CD4-positive, alpha-beta T cell treated with Interleukin-4 for 1 hour (primary cell): ENCODE data around the gene GRM5.

ENCODE experiments used
- DNase-seq, 2 donors: peaks; one replicate each; pipeline ENCODE4 v3.0.0-alpha.2; 2020 to 2022

The GRM5 gene

DNA sequence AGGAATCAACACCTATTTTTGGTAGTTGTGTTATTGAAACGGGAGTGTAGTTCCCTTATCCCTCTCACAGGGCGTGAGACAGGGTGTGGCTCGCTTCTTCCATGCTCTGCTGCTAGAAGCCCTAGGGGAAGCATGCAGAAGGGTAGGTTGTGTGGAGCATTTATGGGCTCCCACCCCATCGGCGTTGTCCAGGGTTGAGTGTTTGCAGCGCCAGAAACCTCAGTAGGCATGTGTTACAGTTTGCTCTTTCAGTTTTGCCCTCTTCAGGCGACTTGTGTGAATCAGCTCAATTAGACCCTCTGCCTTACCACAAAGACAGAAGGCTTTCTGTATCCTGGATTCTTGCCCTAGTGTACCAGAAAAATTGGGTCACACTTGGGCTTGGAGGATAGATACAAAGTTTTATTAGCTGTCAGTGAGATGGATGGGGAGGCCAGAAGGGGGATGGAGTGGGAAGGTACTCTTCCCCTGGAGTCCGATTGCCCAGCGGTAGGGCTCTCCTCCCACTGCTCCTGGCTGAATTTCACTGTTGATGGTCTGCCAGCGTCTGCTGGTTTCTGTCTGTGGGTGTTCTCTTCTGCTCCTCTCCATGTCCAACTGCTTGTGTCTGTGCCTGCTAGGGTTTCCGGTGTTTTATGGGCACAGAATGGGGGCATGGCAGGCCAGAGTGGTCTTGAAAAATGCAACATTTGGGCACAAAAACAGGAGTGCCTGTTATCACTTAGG, 369.9 kb downstream of the GRM5 start:
- DNase-seq: no peak

DNA sequence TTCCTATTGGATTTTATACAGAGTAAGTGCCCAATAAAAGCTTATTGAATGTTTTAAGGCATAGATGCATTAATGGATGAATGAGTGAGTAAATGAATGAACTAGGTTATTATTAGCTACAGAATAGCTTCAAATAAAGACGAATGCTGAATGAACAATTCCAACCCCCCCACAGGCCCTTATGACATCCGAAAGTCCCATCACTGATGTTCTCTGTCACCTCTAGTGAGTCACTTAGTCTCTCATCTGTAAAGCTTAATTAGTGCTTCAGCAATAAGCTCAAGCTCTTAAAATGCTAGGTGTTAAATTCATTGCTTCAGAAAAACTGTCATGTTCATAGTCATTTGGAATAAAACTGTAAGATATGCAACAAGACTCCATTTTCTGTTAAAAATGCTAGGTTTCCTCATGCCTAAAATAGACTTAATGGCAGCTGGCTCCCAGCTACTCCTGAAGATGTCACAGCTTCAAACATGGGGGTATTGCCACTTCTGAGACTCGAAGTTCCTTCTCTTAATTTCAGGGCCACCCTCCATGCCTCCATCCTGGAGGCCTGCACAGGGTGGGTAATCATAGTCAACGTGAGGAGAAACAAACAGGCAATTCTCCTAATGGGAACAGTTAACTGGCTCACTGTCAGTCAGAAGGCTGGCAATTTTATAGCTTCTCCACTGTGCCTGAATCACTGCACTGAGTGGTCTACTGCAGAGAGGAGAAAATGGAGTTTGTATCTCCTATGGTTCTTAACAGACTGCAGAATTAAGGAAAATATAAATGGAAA, 373.3 kb downstream of the GRM5 start:
- DNase-seq: no peak

DNA sequence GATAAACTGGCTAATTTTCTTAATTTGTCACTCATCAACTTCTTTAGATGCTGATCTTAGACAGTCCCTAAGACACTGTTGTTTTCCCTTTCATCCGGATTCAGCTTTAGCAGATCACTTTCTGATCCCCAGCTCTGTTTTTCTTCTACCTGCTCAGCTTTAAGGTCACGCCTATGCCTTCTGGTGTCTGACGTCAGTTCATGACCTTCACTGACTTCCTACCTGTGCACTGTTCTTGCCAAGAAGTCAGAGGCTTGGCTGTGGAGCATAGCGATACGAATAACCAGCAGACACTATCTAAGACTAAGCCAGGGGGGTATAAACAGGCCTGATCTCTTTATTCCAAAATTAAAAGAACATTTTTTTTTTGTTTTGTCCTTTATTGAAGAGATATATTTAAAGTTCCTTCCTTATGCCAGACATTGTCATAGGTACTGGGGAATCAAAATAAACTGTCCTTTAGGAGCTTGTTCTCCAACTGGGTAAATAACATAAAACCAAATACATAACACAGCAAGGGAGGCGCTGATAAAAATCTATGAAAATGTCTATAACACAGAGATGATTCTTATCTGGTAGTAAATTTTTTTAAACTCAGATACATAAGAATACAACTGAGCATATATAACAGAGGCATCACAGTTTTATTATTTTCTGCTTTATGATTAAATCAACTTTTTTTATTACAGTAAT, 376.1 kb downstream of the GRM5 start:
- peak in 1 of 2 donors; percentile 23 for DNase-seq

DNA sequence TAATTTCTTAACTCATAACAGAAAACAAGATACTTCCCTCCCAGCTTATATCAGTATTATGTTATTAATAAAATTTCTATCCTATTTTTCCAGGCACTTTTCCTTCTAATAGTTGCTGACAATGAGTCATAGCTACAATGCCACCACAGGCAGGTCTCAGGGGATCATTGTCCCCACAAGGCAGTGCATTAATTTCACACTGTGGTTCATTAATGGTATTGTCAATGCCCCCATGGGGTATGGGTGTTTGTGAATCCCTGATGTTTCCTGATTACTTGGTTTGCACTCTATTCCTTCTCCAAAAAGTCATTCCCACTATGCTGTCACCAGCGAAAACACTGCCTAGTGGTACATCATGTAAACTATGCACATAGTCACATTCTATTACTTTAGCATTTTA, 382.8 kb downstream of the GRM5 start:
- DNase-seq: no peak

DNA sequence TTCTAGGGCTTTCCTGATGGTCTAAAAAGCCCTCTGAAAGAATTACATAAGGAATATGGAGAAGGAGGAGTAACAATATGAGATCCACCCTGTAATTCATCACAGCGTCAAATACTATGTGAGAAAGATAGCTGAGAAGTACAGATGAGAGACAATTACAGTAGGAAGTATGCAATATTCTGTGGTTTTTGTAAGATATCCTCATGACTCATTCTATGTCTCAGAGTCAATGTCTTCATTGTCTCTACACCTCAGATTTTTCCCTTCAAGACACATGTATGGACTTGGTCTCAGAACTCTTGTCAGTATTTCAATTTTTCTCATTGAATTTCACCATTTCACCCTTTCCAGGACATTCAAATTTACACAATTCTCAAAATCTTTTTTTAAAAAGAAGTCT, 385.0 kb downstream of the GRM5 start:
- no peak for DNase-seq

DNA sequence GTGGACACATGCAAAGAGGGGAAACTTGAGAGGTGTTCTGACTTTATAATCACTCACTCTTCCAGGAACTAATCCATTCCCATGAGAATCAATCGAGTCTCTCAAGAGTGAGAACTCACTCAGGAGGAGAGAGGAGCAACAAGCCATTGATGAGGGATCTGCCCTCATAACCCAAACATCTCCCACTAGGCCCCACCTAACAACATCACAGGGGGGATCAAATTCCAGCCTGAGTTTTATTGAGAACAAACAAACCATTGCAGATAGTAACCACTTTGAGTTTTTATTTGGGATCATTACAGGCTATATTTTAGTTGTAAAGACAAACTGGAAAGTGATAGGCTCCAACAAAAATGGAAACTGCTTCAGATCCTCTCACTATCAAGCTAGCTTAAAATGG, 399.4 kb downstream of the GRM5 start:
- no peak for DNase-seq

DNA sequence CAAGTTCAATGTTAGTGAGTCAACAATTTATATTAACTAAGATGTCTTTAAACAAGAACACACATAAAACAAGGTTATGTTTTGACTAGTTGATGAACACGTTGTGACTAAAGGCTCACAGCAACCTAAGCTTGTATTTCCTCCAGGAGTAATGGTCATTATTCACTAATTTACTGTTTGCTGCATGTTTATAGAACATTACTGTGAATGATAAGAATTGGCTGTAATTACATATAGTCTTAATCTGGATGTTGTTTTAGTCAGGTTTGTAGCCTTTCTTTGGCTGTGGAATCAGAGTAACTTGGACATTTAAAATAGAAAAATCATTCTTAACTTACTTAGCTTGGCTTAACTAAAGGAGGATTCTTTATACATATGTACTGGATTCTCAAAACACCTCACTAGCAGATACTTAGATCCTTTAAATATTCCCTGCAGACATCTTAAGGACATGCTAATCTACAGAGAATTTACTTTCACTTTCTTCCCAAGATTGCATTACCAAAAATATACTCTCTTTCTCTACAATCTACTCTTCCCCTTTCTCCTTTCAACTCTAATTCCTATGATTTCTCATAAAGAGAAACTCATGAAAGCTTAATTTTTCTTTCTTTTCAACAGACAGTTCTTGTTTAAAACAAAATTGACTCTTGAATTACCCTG, 408.6 kb downstream of the GRM5 start:
- no peak for DNase-seq

DNA sequence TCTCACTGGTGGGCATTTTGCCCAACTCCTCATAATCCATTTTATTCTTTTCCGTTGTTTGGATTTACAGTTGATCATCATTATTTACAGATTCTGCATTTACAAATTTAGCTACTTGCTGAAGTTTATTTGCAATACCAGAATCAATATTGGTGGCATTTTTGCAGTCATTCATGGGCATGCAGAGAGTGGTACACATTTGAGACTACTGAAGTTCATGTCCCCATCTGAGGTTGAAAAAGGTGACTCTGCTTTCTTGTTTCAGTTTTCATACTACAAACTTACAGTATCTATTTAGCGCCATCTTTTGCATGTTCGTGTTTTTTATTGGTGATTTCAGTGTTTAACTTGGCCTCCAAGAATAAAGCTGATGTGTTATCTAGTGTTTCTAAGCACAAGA, 409.5 kb downstream of the GRM5 start:
- no peak for DNase-seq

DNA sequence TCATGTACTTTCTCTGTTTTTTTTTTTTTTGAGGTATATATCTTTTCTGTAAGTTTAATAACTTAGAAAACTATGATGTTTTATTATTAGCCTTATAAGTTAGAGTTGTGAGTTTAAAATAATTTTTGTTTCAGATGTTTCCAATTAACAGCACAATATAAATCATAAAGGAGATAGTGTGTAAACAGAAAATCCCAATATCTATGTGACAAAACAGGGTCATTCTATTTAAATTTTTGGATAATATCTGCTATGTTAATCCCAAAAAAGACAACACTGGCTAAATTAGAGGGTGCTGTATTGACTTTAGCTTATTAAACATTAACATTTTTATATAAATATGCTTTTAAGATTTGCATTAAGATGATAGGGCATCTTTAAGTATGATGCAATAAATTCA, 410.1 kb downstream of the GRM5 start:
- no peak for DNase-seq

DNA sequence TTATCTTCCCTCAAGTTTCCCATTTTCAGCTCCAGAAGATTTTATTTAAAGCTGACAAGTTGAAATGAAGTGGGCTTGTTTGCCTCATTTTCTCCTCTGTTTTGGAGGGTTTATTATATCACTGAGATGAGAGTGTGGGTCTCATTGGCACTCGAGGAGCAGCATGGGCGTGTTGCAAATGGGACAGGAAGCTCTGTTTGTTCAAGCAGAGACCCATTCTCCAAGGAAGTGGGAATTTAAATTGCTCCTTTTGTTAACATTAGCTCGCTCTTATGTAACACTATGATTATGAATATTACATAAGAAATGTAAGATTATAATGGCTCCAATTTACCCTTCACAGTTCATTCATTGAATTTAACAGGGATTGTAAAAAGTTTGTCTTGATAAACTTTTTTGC, 410.6 kb downstream of the GRM5 start:
- DNase-seq: no peak

DNA sequence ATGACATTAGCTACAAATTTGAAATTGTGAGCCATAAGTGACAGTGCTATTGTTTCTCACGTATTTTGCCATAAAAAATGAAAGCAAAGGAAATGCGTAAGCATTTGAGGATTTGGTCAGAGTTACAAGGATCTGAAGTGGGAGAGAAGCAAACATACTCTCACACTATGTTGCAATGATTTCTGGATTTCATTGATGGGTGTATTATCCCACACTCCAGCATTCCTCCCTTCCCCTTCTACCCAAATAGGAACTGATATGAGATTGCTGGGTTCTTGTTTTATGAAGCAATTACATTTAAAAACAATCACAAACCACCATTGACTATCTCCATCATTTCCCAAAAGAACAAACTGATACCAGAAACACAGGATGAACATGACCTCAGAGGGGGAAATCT, 414.2 kb downstream of the GRM5 start:
- DNase-seq: no peak

DNA sequence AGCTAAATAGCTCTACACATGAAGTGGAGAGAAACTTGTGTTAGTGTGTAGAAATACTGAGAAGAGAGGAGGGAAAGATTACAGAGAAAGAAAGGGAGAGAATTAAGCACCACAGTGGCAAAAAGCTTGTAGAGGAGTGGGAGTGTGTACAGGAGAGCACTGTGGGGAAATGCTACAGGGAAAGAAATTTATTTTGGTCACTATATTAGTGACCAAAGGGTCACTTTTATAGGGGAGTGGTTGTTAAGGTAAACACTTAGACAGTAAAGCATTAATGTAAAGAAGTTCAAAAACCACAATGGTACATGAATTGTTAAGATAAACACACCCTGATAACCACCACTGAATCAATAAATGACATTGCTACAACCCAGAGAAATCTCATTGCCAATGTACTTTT, 421.1 kb downstream of the GRM5 start:
- DNase-seq: no peak

DNA sequence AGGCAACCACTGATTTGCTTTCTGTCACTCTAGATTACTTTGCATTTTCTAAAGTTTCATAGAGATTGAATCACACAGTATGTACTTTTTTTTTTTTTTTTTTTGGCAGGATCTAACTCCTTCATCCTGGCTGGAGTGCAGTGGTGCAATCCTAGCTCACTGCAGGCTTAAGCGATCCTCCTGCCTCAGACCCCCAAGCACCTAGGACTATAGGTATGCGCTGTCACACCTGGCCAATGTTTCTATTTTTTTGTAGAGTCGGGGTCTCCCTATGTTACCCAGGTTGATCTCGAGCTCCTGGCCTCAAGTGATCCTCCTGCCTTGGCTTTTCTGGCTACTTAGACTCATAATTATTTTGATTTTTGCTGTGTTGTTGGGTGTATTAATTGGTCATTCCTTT, 433.6 kb downstream of the GRM5 start:
- DNase-seq: no peak

DNA sequence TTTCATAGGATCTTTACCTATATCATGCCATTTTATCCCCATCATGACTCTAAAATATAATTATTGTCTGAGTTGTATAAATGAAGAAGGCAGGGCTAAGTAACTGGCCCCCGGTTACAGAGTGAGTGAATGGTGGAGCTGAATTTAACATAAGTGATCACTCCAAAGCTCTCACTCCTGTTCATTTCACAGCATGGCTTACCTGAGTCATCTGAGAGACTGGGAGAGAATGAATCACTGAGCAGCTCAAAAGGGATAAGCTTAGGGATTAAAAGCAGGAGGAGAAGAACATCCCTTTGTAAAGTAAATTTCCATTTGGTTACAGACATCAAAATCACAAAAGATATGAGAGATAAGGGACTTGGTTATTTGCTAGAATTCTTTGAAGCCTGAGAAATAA, 434.3 kb downstream of the GRM5 start:
- DNase-seq: no peak

DNA sequence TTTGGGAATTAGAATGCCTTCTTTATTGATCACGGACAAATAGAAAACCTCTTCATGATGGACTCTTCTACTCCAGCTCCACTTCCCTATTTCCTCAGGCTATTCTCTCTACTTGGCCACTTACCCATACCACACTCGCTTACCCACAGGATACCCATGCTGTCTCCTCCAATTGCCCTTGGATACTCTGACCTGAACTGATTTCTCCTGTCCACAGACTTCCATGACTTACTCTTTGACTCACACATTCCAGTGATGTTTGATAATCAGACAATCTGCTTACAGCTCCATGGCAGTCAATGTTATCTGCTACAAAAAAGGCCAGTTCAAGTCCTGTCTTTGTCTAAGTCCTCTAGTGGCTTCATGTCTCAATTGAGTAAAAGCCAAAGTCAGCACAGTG, 436.3 kb downstream of the GRM5 start:
- DNase-seq: no peak

DNA sequence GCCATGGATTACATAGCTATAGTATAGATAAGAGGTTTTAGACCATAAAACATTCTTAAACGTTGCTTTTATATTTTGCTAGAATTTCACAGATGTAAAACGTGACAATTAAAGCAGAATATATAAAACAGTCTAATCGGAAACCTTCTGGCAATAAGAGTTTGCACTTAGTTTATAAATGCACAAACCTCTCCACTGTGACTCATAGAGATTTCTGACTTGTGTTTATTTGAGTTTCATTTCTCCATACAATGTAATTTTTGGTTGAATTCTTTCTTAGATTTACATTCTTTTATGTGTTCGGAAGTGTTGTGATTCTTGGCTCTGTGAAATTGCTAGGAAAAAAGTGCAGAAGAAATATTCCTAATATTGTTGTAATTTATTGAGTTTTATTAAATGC, 439.6 kb downstream of the GRM5 start:
- no peak for DNase-seq

DNA sequence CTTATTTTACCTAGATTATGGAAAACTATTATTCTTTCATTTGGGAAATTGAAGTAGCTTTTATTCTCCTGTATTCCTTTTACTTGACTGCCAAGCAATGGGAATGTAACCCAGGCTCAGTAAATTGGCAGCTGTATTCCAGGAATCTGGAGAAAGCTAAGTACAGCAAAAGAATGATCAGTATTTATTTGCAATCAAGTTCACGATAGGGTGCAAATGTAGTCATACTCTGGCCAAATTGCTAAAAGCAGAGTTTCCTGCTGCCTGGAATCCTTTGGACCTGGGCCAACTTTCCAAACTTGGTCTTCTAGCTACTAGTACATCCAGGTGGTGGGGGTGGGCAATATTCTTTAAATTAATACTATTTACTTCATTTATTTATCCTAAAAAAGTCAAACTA, 442.3 kb downstream of the GRM5 start:
- no peak for DNase-seq

DNA sequence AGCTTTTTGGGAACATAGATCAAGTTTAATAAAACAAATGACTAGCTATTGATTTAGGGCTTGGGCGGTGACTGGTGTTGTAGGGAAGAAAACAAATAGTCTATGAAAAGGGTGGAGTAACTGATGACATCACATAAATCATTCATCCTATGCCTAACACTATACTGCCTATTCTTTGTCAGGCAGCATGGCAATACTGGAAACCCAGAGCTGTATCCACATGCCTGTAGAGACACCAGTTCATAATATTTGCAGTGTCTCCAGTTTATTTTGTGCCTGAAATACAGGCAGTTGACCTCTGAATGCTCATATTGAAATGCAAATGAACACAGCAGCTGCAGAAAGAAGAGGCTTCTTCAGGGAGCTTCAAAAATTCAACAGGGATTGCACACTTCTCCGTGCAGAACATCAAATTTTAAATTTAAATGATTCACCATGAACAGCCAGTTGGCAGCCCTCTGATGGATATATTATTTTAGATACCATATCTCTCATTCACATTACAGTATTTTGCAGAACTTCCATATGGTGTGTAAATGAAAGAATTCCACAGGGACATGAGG, 445.1 kb downstream of the GRM5 start:
- no peak for DNase-seq

DNA sequence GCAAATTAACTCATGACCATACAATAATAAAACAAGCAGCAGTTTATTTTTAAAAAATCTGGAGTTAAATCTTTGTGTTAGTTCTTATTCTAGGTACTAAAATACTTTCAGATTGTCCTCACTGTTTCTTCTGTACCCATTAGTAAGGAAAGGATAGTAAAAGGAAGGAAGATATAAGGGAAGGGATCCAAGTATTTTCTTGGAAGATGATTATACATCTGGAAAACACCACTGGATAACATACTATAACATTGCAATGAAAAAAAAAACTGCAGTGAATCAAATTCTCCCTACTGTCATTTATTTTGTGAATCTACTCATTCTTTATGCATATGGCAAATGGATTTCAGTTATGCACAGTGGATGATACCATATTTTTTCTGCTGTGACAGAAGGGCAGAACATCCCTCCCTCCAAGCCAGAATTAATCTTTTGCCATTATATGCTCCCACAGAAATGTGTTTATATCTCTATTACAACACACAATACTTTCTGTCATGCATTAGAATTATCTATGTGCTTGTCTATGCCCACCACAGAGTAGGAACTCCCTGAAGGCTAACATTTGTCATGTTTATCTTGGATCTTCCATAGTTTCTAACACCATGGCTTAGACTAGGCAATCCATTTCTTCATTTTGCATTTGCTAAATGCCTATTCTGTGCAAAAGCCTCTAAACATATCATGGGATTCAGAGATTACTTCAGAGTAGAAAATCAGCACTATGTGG, 446.0 kb downstream of the GRM5 start:
- no peak for DNase-seq

DNA sequence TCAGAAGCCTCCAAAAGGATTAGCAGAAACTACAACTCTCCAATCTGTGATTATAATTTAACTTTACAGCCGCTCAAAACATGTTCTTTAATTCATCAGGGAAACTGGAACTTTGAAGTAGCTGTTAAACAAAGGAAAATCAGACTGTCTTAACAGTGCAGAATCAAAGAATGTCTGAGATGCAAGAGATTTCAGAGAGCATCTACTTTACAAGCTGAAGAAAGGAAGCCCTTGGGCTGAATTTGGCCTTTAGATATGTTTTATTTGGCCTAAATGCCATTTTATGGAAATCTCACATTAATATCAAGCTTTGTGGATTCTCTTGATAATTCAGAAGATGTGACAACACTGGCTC, 446.7 kb downstream of the GRM5 start:
- no peak for DNase-seq

DNA sequence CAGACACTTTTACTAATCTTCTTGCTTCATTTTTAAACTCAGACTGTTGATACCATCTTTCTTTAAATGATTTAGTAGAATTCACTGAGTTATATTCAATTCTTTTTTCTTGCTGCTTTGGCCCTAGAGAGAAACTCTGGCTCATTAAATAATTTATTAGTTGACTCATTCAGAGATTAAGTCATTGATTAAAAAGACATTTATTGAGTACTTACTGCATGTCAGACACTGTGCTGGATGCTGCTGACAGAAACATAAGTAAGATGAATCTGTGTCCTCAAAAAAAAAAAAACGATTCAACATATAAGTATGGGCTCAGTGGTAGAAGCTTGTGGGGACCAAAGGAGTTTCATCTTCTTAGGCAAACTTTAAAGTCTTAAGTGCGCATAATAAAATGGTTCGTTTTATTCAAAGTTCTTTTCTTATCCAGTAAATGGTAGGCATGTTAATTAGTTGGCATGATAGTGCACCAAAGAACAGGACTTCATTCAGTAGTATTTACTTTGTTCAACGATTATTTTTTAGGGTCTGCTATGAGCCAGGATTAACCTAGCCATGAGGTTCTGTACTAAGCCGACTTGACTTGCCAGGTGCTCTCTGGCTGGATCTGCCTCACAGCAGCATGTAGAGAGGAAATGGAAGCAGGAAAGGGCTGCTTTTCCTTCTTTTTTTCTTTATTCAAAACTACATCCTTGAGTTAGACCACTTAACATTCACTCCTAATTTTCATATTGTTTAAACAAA, 447.3 kb downstream of the GRM5 start:
- DNase-seq: no peak

DNA sequence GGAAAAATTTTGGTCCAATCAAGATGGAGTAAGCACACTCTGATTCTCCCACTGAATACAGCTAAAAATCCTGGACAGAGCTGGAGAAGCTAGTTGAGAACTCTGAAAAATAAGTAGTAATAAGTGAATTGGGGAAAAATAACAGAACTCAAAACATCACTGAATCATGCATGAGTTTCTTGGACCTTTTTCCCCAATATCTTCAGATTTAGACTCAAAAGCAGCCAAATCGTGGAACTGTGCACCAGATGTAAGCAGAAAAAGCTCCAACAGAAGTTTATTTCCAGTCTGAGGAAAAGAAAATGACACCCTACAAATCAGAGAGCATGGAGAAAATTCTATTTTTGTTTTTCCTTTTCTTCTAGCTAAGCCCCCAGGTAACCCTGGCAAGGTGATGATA, 448.6 kb downstream of the GRM5 start:
- no peak for DNase-seq
